ENCODE measurements around the gene NTN4.

DNA sequence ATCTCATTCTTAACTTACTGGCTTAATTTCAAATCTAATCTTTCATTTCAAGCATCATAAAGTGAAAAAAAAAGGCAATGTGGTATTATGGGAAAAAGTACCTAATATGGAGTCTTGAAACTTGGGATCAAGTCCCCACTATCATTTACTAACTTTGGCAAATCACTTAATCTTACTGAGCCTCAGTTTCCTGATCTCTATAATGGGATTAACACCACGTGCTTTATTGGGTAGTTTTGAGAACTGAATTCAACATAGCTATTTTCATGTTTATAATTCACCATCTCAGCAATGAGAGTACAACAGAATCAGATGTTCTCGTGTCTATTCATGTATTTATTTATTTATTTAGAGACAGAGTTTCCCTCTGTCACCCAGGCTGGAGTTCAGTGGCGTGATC lies 78.3 kb downstream of the NTN4 start:
- TF ChIP-seq, protein P1, sequence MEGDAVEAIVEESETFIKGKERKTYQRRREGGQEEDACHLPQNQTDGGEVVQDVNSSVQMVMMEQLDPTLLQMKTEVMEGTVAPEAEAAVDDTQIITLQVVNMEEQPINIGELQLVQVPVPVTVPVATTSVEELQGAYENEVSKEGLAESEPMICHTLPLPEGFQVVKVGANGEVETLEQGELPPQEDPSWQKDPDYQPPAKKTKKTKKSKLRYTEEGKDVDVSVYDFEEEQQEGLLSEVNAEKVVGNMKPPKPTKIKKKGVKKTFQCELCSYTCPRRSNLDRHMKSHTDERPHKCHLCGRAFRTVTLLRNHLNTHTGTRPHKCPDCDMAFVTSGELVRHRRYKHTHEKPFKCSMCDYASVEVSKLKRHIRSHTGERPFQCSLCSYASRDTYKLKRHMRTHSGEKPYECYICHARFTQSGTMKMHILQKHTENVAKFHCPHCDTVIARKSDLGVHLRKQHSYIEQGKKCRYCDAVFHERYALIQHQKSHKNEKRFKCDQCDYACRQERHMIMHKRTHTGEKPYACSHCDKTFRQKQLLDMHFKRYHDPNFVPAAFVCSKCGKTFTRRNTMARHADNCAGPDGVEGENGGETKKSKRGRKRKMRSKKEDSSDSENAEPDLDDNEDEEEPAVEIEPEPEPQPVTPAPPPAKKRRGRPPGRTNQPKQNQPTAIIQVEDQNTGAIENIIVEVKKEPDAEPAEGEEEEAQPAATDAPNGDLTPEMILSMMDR (IDR thresholded peaks at IDR 0.05) = no peak
- no peak for TF ChIP-seq POLR2A (IDR thresholded peaks at IDR 0.05)
- TF ChIP-seq POLR2AphosphoS5 (IDR thresholded peaks at IDR 0.05) = no peak
